ENCODE data around the gene IGF1R.

DNA sequence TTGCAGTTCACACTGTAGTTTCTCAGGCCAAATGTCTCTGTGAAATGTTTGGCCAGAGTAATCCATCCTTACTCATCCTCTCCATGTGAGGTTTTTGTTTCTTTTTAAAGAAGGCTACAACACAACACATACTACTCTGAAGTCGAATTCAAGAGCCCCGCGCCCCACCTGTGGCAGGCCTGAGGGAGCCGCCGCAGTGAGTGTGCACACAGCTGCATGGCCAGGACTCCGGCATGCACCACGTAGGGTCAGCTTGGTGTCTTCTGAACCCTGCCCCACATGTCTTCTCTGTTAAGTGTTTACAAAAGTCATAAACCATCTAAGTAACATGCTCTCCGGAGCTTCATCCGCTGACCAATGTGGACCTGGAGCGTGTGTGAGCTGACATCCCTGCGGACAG is 300.6 kb downstream of the IGF1R start:
- TF ChIP-seq CTCF (conservative IDR thresholded peaks at IDR 0.05 in 1 of 2, IDR thresholded peaks at IDR 0.05 in 1 of 2; ENCODE audit: extremely low read depth in 1 of 2, insufficient read depth in 1 of 2, low read depth in 1 of 2, low read length in 2 of 2) (no peak), EZH2 (IDR thresholded peaks at IDR 0.05; ENCODE audit: borderline replicate concordance, low read length) (no peak)

Measured in mammary epithelial cell (primary cell).